ENCODE data around the gene GFER. TPM values are rescaled to one million over a fixed set of nuclear protein-coding genes. Genes with fewer than 3 reads are reported as not detected.
"Not testable (repeated sequence)": the region's sequence is repeated elsewhere in the genome, so short reads cannot be mapped to it uniquely, and the experiment has no call there.

GFER gene
- total RNA-seq (10 to 100 TPM; 25.7 to 25.8 TPM), polyA plus RNA-seq (ENCODE audit: insufficient read depth, low read depth, low replicate concordance) (40.0 TPM)
- long read RNA-seq, donor 1, transcript GFER-201 (3 exons, 2,345 nt), result major isoform, 10 of 17 reads
- long read RNA-seq, donor 1, partial matches to known transcripts, result 0 of 17 reads
- long read RNA-seq, donor 1, other reads (novel, unspliced or antisense), result 0 of 17 reads
- long read RNA-seq, donor 2, partial matches to known transcripts, result 0 of 7 reads
- long read RNA-seq, donor 2, other reads (novel, unspliced or antisense), result 0 of 7 reads

DNA sequence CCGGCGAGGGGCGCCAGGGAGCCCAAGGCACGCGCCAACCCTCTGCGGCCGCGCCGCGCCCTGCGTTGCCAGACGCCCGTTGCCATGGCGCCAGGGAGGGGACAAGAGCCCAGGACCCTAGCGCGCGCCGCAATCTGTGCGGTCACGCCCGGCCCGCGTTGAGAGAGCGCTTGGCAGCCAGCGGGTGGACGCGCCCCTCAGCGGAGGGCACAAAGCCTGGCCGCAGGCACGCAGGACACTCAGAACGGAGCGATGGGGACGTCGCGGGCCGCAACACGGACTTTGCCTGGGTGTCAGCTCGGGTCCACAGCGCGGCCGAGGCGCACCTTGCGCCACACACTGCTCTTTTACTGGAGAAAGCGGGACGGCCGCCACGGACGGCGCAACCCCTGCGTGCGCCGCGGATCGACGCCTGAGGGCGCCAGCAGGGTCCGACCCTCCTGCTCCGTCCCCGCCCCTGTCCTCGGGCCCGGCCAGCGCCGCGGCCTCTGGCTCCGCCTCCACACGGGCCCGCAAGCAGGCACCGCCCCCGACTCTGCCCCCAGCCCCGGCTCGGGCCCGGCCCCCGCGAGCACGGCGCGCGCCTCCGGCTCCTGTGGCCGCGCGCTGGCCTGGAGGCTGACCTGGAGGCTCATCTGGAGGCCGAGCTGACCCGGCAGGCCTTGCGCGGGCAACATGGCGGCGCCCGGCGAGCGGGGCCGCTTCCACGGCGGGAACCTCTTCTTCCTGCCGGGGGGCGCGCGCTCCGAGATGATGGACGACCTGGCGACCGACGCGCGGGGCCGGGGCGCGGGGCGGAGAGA lies at the start of gene GFER:
Gene GFER, plus strand, starts transcription at position 650 of the 803 bp plus-strand sequence. Its CDS starts 26 bp downstream, at position 676.
- no peaks in the 10 kb centered on the region for H3K36me3 ChIP-seq (ENCODE audit: low read depth, missing control alignments)
- H3K4me3 ChIP-seq, result peak within 1 kb of the TSS; percentile 77 to 79
- no peak for TF ChIP-seq POLR2A (IDR thresholded peaks at IDR 0.05)
- TF ChIP-seq, protein P1, sequence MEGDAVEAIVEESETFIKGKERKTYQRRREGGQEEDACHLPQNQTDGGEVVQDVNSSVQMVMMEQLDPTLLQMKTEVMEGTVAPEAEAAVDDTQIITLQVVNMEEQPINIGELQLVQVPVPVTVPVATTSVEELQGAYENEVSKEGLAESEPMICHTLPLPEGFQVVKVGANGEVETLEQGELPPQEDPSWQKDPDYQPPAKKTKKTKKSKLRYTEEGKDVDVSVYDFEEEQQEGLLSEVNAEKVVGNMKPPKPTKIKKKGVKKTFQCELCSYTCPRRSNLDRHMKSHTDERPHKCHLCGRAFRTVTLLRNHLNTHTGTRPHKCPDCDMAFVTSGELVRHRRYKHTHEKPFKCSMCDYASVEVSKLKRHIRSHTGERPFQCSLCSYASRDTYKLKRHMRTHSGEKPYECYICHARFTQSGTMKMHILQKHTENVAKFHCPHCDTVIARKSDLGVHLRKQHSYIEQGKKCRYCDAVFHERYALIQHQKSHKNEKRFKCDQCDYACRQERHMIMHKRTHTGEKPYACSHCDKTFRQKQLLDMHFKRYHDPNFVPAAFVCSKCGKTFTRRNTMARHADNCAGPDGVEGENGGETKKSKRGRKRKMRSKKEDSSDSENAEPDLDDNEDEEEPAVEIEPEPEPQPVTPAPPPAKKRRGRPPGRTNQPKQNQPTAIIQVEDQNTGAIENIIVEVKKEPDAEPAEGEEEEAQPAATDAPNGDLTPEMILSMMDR (IDR thresholded peaks at IDR 0.05), result peak in 1 of 3 experiments; percentile 14
- H3K9me3 ChIP-seq, result no peaks in the 10 kb centered on the region
- no peaks in the 10 kb centered on the region for H3K27me3 ChIP-seq
- WGBS, 2 donors, result 0 to 1% methylated on average over 1 to 97 of the region's 109 CpGs
- peaks cover 15% of the 10 kb centered on the region for H3K4me1 ChIP-seq
- H3K27ac ChIP-seq, result peak within 1 kb of the TSS in 1 of 2 donors; percentile 64
- intact Hi-C loops (cut with DNase I; ENCODE audit: low total_unique reads), result no loop called here
- peak; percentile 91 for DNase-seq

DNA sequence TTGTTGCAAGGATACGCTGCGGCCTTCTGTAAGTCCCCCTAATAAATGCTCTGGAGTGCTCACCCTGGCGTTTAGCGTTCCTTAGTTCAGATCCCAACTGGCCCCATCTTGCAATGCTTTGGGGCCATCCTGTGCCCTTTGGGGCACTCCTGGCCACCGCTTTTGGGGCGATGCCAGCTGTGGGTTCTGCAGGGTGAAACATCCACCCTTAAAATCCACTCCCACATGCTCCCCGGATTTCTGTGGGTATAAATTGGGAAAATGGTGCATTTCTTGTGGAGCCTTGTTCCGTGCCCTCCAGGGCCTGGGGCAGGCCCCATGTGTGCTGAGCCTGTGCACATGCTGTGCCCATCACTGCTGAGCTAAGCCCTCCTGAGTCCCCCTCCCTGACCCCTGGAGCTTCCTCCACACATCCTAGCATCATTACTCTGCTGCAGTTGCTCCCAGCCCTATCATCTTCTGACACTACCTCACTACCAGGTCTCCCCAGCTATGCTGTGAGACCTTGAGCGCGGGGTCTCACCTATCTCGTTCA lies 47.0 kb upstream of the GFER start:
- no peaks in the 10 kb centered on the region for H3K36me3 ChIP-seq (ENCODE audit: low read depth, missing control alignments)
- no peak for DNase-seq
- no peak overlapping the region for H3K4me3 ChIP-seq
- peaks cover 4% of the 10 kb centered on the region for H3K4me1 ChIP-seq
- TF ChIP-seq POLR2A (IDR thresholded peaks at IDR 0.05), result no peak
- TF ChIP-seq, protein P1 (IDR thresholded peaks at IDR 0.05), result no peak
- no peaks in the 10 kb centered on the region for H3K27me3 ChIP-seq
- H3K27ac ChIP-seq, result no peak overlapping the region
- WGBS, 2 donors, result 92 to 93% methylated on average over 11 of the region's 11 CpGs
- H3K9me3 ChIP-seq, result no peaks in the 10 kb centered on the region
- intact Hi-C loops (cut with DNase I; ENCODE audit: low total_unique reads), result no loop called here

DNA sequence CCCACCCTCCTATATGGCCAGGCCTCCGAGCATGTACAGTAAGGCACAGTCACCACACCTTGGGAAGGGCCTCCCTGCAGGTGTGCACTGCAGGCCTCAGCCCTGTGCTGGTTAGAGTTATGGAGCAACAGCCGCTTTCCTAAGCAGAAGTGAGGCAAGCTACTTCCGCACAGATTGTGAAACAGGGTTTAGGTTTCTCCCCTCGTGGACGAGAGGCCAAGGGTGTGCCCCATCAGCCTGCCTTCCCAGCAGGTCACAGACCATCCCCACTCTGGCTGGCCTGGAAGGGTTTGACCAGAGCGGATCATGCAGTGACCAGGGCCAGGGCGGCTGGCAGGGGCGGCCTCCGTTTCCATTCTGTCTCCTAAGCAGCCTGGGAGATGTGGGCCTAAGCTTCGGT lies 45.7 kb upstream of the GFER start:
- H3K36me3 ChIP-seq (ENCODE audit: low read depth, missing control alignments), result no peaks in the 10 kb centered on the region
- no peaks in the 10 kb centered on the region for H3K27me3 ChIP-seq
- H3K9me3 ChIP-seq, result no peaks in the 10 kb centered on the region
- intact Hi-C loops (cut with DNase I; ENCODE audit: low total_unique reads), result no loop called here
- WGBS, 2 donors, result 86 to 95% methylated on average over 7 to 10 of the region's 10 CpGs
- no peak for TF ChIP-seq POLR2A (IDR thresholded peaks at IDR 0.05)
- TF ChIP-seq, protein P1 (IDR thresholded peaks at IDR 0.05), result no peak
- no peak overlapping the region for H3K27ac ChIP-seq
- peaks cover 10% of the 10 kb centered on the region for H3K4me1 ChIP-seq
- no peak for DNase-seq
- no peak overlapping the region for H3K4me3 ChIP-seq

DNA sequence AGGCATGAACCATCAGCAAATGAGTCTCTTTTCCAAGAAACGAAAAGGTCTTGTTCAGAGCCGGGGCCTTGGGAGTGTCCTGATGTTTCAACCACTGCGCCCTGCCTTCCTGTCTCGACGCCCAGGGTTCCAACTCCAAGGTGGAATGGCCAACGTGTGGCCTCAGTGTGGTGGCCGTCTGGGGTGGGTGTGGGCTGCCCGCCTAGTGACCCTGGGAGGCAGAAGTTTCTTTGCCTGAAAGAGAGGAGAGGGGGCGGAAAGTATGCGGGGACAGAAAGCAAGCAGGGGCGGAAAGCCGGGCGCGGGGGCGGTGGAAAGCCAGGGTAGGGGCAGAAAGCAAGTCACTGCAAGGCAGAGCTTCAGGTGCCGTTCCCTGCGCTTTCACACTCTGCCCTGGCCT lies 45.1 kb upstream of the GFER start:
- no peaks in the 10 kb centered on the region for H3K9me3 ChIP-seq
- no peak overlapping the region for H3K27ac ChIP-seq
- H3K36me3 ChIP-seq (ENCODE audit: low read depth, missing control alignments), result no peaks in the 10 kb centered on the region
- no peak overlapping the region for H3K4me3 ChIP-seq
- DNase-seq, result no peak
- WGBS, 2 donors, result 92 to 96% methylated on average over 17 of the region's 17 CpGs
- intact Hi-C loops (cut with DNase I; ENCODE audit: low total_unique reads), result no loop called here
- peaks cover 16% of the 10 kb centered on the region for H3K4me1 ChIP-seq
- no peaks in the 10 kb centered on the region for H3K27me3 ChIP-seq
- TF ChIP-seq, protein P1 (IDR thresholded peaks at IDR 0.05), result no peak
- no peak for TF ChIP-seq POLR2A (IDR thresholded peaks at IDR 0.05)

DNA sequence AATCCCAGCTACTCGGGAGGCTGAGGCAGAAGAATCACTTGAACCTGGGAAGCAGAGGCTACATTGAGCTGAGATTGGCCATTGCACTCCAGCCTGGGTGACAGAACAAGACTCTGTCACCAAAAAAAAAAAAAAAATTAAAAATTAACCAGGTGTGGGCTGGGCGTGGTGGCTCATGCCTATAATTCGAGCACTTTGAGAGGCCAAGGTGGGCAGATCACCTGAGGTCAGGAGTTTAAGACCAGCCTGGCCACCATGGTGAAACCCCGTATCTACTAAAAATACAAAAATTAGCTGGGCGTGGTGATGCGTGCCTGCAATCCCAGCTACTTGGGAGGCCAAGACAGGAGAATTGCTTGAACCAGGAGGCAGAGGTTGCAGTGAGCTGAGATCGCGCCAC lies 44.2 kb upstream of the GFER start:
- H3K27me3 ChIP-seq; H3K36me3 ChIP-seq (ENCODE audit: low read depth, missing control alignments); H3K9me3 ChIP-seq; H3K27ac ChIP-seq; intact Hi-C loops (cut with DNase I; ENCODE audit: low total_unique reads); H3K4me3 ChIP-seq; DNase-seq: not testable (repeated sequence)
- peaks cover 16% of the 10 kb centered on the region for H3K4me1 ChIP-seq
- 96 to 97% methylated on average over 8 of the region's 8 CpGs for WGBS, 2 donors

All from testis (tissue), 5 donors.